HEK293 (cell line): Measurements from ENCODE around the gene DDX24.
A peak's percentile ranks its signal among the peaks of the same experiment; 100 is the strongest.

Source experiments
- CTCF ChIA-PET: fragments of 350-600 bp; formaldehyde crosslinking; extraction: SDS; loops from one replicate; lab custom pipeline; 2021; ENCODE audit warnings: antibody characterized with exemption; lab: Yijun Ruan, JAX
- POLR2A ChIA-PET: fragments of 300-600 bp; formaldehyde crosslinking; extraction: SDS; loops from one replicate; lab custom pipeline; 2020; ENCODE audit warnings: antibody characterized with exemption, inconsistent platforms; lab: Yijun Ruan, JAX
- H3K27ac ChIP-seq: fragments of 200-500 bp; sonication (Bioruptor generic); 2 replicates; pipeline ENCODE4 v1.5.1; 2014; ENCODE audit warnings: low read depth, low read length, control low read depth, inconsistent platforms; ENCODE audit errors: extremely low read depth
- H3K36me3 ChIP-seq, 2 experiments: fragments of 200-500 bp in 1 of 2; sonication (Bioruptor generic) in 1 of 2; 1 replicate in 1 of 2; 2 replicates in 1 of 2; pipeline ENCODE4 v1.5.1; 2014 to 2017; ENCODE audit warnings: inconsistent platforms in 2 of 2, low read length in 2 of 2; ENCODE audit not compliant: control insufficient read depth in 2 of 2, insufficient read depth in 1 of 2
- H3K4me1 ChIP-seq: fragments of 200-500 bp; sonication (Bioruptor generic); 2 replicates; pipeline ENCODE4 v1.5.1; 2014; ENCODE audit warnings: mild to moderate bottlenecking, low read length, inconsistent platforms; ENCODE audit not compliant: control insufficient read depth, insufficient read depth
- H3K4me3 ChIP-seq: 2 replicates; pipeline ENCODE4 v1.5.1; 2011; ENCODE audit warnings: low read depth, mild to moderate bottlenecking, control low read depth, low read length, moderate library complexity
- H3K9me3 ChIP-seq: fragments of 200-500 bp; sonication (Bioruptor generic); 2 replicates; pipeline ENCODE4 v1.5.1; 2014; ENCODE audit warnings: low read depth, low read length, inconsistent platforms; ENCODE audit not compliant: control insufficient read depth, insufficient read depth
- EGR2 ChIP-seq: fragments of 450-650 bp; formaldehyde crosslinking; IDR thresholded peaks from 2 replicates; pipeline ENCODE4 v1.5.1; 2016; ENCODE audit warnings: low read depth, missing biosample characterization, missing genetic modification characterization
- RBAK ChIP-seq: fragments of 450-650 bp; formaldehyde crosslinking; IDR thresholded peaks from 2 replicates; pipeline ENCODE4 v1.5.1; 2016; ENCODE audit warnings: missing biosample characterization, missing genetic modification characterization
- ZFHX2 ChIP-seq: fragments of 450-650 bp; formaldehyde crosslinking; conservative IDR thresholded peaks from 2 replicates; pipeline ENCODE4 v1.5.1; 2016; ENCODE audit warnings: missing biosample characterization, missing genetic modification characterization
- ZNF140 ChIP-seq: fragments of 450-650 bp; formaldehyde crosslinking; IDR thresholded peaks from 2 replicates; pipeline ENCODE4 v1.5.1; 2016; ENCODE audit warnings: missing biosample characterization, missing genetic modification characterization
- ZNF292 ChIP-seq: fragments of 450-650 bp; formaldehyde crosslinking; IDR thresholded peaks from 2 replicates; pipeline ENCODE4 v1.5.1; 2016; ENCODE audit warnings: low read depth, missing biosample characterization, missing genetic modification characterization, borderline replicate concordance
- ZNF837 ChIP-seq: fragments of 450-650 bp; formaldehyde crosslinking; IDR thresholded peaks from 2 replicates; pipeline ENCODE4 v1.5.1; 2016; ENCODE audit warnings: missing biosample characterization, missing genetic modification characterization
- TF ChIP-seq, protein P1 (sequence below): fragments of 450-650 bp; formaldehyde crosslinking; IDR thresholded peaks from 2 replicates; pipeline ENCODE4 v1.5.1; 2017; ENCODE audit warnings: missing biosample characterization, missing genetic modification characterization
- TF ChIP-seq, protein P2 (sequence below): fragments of 450-650 bp; formaldehyde crosslinking; IDR thresholded peaks from 2 replicates; pipeline ENCODE4; 2016; ENCODE audit warnings: missing biosample characterization, missing genetic modification characterization
- TF ChIP-seq, protein P3 (sequence below): fragments of 450-650 bp; formaldehyde crosslinking; IDR thresholded peaks from 2 replicates; pipeline ENCODE4 v1.5.1; 2016; ENCODE audit warnings: missing biosample characterization, missing genetic modification characterization
- TF ChIP-seq, protein P4 (sequence below): fragments of 450-650 bp; formaldehyde crosslinking; IDR thresholded peaks from 2 replicates; pipeline ENCODE4 v1.5.1; 2016; ENCODE audit warnings: missing biosample characterization, missing genetic modification characterization
- TF ChIP-seq, protein P5 (sequence below): fragments of 450-650 bp; formaldehyde crosslinking; IDR thresholded peaks from 2 replicates; pipeline ENCODE4 v1.5.1; 2016; ENCODE audit warnings: missing biosample characterization, missing genetic modification characterization

DDX24 gene

DNA sequence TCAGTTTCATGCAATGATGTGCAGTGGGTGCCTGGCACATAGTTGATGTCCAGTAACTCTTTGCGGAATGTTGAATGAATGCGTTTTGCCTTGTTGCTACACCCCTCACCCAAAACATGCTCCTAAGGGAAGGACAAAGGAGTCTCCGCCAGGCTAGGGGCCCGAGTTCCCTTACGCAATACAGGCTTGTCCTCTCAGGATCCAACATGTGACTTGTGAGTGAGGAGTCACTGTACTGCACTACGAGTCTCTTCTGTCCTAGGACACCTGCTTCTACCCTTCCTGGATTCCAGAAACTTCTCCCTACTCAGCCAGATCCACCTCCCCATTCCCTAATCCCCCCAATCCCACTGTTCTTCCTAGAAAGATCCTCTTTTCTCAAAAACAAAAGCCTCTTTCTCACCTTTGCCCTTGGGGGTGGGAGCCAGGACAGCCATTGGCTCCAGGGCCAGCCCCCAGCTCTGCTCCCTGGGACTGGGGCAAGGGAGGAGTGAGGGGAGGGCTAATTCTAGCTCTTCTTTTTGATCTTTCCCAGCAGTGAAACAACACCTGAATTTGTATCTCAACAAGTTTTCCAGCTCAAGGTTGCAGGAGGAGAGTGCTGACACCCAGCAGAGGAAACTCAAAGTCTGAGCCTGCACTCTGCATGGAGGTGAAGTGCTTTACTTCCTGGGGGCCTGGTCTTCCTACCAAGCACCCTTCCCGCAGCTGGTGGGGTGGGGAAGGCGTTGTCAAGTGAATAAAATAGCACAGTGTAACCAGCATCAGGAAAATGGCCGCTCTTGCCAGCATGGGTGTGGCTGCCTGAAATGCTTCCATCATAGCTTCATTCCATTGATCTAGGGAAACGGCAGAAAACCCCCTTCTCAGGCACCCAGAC is 58.2 kb downstream of the DDX24 start (continued):
- TF ChIP-seq, protein P1, sequence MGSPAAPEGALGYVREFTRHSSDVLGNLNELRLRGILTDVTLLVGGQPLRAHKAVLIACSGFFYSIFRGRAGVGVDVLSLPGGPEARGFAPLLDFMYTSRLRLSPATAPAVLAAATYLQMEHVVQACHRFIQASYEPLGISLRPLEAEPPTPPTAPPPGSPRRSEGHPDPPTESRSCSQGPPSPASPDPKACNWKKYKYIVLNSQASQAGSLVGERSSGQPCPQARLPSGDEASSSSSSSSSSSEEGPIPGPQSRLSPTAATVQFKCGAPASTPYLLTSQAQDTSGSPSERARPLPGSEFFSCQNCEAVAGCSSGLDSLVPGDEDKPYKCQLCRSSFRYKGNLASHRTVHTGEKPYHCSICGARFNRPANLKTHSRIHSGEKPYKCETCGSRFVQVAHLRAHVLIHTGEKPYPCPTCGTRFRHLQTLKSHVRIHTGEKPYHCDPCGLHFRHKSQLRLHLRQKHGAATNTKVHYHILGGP, result no peak
- TF ChIP-seq ZNF292 (tag by site-specific recombination) (no peak), ZNF837 (tag by site-specific recombination) (no peak)
- TF ChIP-seq, protein P2, sequence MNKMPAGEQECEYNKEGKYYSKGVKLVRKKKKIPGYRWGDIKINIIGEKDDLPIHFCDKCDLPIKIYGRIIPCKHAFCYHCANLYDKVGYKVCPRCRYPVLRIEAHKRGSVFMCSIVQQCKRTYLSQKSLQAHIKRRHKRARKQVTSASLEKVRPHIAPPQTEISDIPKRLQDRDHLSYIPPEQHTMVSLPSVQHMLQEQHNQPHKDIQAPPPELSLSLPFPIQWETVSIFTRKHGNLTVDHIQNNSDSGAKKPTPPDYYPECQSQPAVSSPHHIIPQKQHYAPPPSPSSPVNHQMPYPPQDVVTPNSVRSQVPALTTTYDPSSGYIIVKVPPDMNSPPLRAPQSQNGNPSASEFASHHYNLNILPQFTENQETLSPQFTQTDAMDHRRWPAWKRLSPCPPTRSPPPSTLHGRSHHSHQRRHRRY, result no peak
- TF ChIP-seq, protein P3, sequence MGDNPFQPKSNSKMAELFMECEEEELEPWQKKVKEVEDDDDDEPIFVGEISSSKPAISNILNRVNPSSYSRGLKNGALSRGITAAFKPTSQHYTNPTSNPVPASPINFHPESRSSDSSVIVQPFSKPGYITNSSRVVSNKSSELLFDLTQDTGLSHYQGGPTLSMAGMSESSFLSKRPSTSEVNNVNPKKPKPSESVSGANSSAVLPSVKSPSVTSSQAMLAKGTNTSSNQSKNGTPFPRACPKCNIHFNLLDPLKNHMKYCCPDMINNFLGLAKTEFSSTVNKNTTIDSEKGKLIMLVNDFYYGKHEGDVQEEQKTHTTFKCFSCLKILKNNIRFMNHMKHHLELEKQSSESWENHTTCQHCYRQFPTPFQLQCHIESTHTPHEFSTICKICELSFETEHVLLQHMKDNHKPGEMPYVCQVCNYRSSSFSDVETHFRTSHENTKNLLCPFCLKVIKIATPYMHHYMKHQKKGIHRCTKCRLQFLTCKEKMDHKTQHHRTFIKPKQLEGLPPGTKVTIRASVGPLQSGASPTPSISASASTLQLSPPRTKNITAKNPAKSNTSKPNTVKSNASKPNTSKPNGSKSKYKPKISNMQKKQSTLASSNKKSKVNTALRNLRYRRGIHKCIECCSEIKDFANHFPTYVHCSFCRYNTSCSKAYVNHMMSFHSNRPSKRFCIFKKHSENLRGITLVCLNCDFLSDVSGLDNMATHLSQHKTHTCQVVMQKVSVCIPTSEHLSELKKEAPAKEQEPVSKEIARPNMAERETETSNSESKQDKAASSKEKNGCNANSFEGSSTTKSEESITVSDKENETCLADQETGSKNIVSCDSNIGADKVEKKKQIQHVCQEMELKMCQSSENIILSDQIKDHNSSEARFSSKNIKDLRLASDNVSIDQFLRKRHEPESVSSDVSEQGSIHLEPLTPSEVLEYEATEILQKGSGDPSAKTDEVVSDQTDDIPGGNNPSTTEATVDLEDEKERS (tag by site-specific recombination), result no peak

DNA sequence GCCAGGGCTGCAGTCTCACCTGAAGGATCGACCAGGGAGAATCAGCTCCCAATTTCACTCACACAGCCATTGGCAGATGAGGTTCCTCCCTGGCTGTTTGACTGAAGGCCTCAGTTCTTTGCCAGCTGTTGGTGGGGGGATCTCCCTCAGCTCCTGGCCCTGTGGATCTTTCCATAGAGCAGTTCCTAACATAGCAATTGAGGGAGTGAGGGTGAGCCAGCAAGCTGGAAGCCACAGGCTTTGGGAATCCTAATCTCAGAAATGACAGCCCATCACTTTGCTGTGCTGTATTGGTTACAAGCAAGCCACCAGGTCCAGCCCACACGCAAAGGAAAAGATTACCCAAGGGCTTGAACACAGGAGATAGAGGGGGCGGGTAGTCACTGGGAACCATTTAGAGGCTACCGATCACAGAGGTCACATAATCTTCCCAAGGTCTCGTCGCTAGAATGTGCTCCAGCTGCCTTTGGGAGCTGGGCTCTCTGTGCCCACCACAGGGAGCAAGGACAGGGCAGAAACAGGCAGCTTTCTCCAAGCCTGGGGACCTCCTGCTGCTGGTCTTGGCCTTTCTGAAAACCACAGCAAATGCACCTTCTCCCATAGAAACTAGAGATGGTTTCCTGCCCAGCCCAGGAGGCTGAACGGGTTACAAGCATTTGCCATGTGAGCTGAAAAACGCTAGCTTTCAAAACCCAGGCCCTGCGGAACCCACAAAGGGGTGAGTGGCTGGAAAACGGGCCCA is 59.4 kb downstream of the DDX24 start:
- no peaks in the 10 kb centered on the region for H3K4me1 ChIP-seq
- CTCF ChIA-PET, result interaction anchor here (0.7 to 4.4 kb wide), 6 partner anchors 8 to 159 kb away, joined by 3 to 17 read pairs (median 6); no protein-coding TSS in a partner anchor
- TF ChIP-seq ZNF140 (tag by site-specific recombination) (no peak), ZFHX2 (tag by site-specific recombination) (peak; percentile 67), EGR2 (tag by site-specific recombination) (peak; percentile 52; the same call in 1 of the 2 replicates), RBAK (tag by site-specific recombination) (no peak)
- TF ChIP-seq, protein P4, sequence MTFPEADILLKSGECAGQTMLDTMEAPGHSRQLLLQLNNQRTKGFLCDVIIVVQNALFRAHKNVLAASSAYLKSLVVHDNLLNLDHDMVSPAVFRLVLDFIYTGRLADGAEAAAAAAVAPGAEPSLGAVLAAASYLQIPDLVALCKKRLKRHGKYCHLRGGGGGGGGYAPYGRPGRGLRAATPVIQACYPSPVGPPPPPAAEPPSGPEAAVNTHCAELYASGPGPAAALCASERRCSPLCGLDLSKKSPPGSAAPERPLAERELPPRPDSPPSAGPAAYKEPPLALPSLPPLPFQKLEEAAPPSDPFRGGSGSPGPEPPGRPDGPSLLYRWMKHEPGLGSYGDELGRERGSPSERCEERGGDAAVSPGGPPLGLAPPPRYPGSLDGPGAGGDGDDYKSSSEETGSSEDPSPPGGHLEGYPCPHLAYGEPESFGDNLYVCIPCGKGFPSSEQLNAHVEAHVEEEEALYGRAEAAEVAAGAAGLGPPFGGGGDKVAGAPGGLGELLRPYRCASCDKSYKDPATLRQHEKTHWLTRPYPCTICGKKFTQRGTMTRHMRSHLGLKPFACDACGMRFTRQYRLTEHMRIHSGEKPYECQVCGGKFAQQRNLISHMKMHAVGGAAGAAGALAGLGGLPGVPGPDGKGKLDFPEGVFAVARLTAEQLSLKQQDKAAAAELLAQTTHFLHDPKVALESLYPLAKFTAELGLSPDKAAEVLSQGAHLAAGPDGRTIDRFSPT, result no peak
- TF ChIP-seq, protein P5, sequence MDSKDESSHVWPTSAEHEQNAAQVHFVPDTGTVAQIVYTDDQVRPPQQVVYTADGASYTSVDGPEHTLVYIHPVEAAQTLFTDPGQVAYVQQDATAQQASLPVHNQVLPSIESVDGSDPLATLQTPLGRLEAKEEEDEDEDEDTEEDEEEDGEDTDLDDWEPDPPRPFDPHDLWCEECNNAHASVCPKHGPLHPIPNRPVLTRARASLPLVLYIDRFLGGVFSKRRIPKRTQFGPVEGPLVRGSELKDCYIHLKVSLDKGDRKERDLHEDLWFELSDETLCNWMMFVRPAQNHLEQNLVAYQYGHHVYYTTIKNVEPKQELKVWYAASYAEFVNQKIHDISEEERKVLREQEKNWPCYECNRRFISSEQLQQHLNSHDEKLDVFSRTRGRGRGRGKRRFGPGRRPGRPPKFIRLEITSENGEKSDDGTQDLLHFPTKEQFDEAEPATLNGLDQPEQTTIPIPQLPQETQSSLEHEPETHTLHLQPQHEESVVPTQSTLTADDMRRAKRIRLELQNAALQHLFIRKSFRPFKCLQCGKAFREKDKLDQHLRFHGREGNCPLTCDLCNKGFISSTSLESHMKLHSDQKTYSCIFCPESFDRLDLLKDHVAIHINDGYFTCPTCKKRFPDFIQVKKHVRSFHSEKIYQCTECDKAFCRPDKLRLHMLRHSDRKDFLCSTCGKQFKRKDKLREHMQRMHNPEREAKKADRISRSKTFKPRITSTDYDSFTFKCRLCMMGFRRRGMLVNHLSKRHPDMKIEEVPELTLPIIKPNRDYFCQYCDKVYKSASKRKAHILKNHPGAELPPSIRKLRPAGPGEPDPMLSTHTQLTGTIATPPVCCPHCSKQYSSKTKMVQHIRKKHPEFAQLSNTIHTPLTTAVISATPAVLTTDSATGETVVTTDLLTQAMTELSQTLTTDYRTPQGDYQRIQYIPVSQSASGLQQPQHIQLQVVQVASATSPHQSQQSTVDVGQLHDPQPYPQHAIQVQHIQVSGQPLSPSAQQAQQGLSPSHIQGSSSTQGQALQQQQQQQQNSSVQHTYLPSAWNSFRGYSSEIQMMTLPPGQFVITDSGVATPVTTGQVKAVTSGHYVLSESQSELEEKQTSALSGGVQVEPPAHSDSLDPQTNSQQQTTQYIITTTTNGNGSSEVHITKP (tag by site-specific recombination), result peak; percentile 81
- TF ChIP-seq, all 188 proteins: peak for 3
- H3K27ac ChIP-seq, result no peak overlapping the region
- H3K36me3 ChIP-seq, result no peaks in the 10 kb centered on the region
- H3K9me3 ChIP-seq, result no peaks in the 10 kb centered on the region
- POLR2A ChIA-PET, result interaction anchor here (0.6 kb wide), 1 partner anchor 591 kb away, joined by 3 read pairs; the partner anchor contains the start of gene UNC79
- H3K4me3 ChIP-seq, result no peak overlapping the region
